ENCODE measurements around the gene CLDN14. TPM values are rescaled to one million over a fixed set of nuclear protein-coding genes. Genes with fewer than 3 reads are reported as not detected.

Gene CLDN14
- total RNA-seq, 1 donor from 2014 or later = 0.66 TPM

GRCh38 chr21:36436829-36437744, 42.8 kb downstream of the CLDN14 start:
- no peak for DNase-seq (ENCODE audit: low read depth, low spot score)

GRCh38 chr21:36434144-36434543, 45.8 kb downstream of the CLDN14 start:
- no peak for DNase-seq (ENCODE audit: low read depth, low spot score)

GRCh38 chr21:36433059-36433709, 46.7 kb downstream of the CLDN14 start:
- no peak for DNase-seq (ENCODE audit: low read depth, low spot score)

GRCh38 chr21:36431252-36431651, 48.7 kb downstream of the CLDN14 start:
- DNase-seq (ENCODE audit: low read depth, low spot score) = no peak

- DNase-seq (ENCODE audit: low read depth, low spot score) = no peak
Observed at GRCh38 chr21:36430841-36431240, 49.1 kb downstream of the CLDN14 start.

GRCh38 chr21:36429947-36430546, 49.9 kb downstream of the CLDN14 start:
- DNase-seq (ENCODE audit: low read depth, low spot score) = peak; percentile 100

- no peak for DNase-seq (ENCODE audit: low read depth, low spot score)
Observed at GRCh38 chr21:36428761-36429432, 51.0 kb downstream of the CLDN14 start.

- no peak for DNase-seq (ENCODE audit: low read depth, low spot score)
Observed at GRCh38 chr21:36427502-36427901, 52.4 kb downstream of the CLDN14 start.

- no peak for DNase-seq (ENCODE audit: low read depth, low spot score)
Observed at GRCh38 chr21:36425286-36425685, 54.6 kb downstream of the CLDN14 start.

- DNase-seq (ENCODE audit: low read depth, low spot score) = no peak
Observed at GRCh38 chr21:36424592-36424991, 55.3 kb downstream of the CLDN14 start.

- DNase-seq (ENCODE audit: low read depth, low spot score) = no peak
Observed at GRCh38 chr21:36423771-36424433, 56.0 kb downstream of the CLDN14 start.

- DNase-seq (ENCODE audit: low read depth, low spot score) = peak; percentile 43
Observed at GRCh38 chr21:36422279-36423098, 57.4 kb downstream of the CLDN14 start.

- DNase-seq (ENCODE audit: low read depth, low spot score) = no peak
Observed at GRCh38 chr21:36420571-36421339, 59.2 kb downstream of the CLDN14 start.

- peak; percentile 87 for DNase-seq (ENCODE audit: low read depth, low spot score)
Observed at GRCh38 chr21:36419996-36420395, 59.9 kb downstream of the CLDN14 start.

GRCh38 chr21:36419241-36419640, 60.7 kb downstream of the CLDN14 start:
- no peak for DNase-seq (ENCODE audit: low read depth, low spot score)

- no peak for DNase-seq (ENCODE audit: low read depth, low spot score)
Observed at GRCh38 chr21:36415375-36415774, 64.5 kb downstream of the CLDN14 start.

GRCh38 chr21:36412916-36413315, 67.0 kb downstream of the CLDN14 start:
- DNase-seq (ENCODE audit: low read depth, low spot score) = no peak

GRCh38 chr21:36411301-36411700, 68.6 kb downstream of the CLDN14 start:
- DNase-seq (ENCODE audit: low read depth, low spot score) = no peak
